GM12875 (cell line): Measurements from ENCODE around the gene NME7.

Source experiments
- H3K4me3 ChIP-seq: one replicate; pipeline ENCODE4 v1.5.1; 2011; ENCODE audit warnings: low read depth, low read length, control low read depth
- CTCF ChIP-seq: IDR thresholded peaks from 2 replicates; pipeline ENCODE4 v1.5.1; 2011; ENCODE audit warnings: low read depth, mild to moderate bottlenecking, control low read depth, inconsistent platforms, low read length, moderate library complexity, borderline replicate concordance; ENCODE audit not compliant: insufficient read depth

The NME7 gene

GRCh38 chr1:169271098-169271497 lies 96.5 kb downstream of the NME7 start:
- no peak overlapping the region for H3K4me3 ChIP-seq
- no peak for TF ChIP-seq CTCF

GRCh38 chr1:169266133-169266532 lies 101.5 kb downstream of the NME7 start:
- no peak for TF ChIP-seq CTCF
- H3K4me3 ChIP-seq, result no peak overlapping the region

GRCh38 chr1:169263059-169263458 lies 104.5 kb downstream of the NME7 start:
- no peak for TF ChIP-seq CTCF
- H3K4me3 ChIP-seq, result no peak overlapping the region

GRCh38 chr1:169261884-169262283 lies 105.7 kb downstream of the NME7 start:
- H3K4me3 ChIP-seq, result no peak overlapping the region
- TF ChIP-seq CTCF, result no peak

GRCh38 chr1:169260478-169261151 lies 107.0 kb downstream of the NME7 start:
- TF ChIP-seq CTCF, result no peak
- no peak overlapping the region for H3K4me3 ChIP-seq

GRCh38 chr1:169259816-169260215 lies 107.8 kb downstream of the NME7 start:
- H3K4me3 ChIP-seq, result no peak overlapping the region
- TF ChIP-seq CTCF, result no peak

- H3K4me3 ChIP-seq, result no peak overlapping the region
- no peak for TF ChIP-seq CTCF
These were observed 116.8 kb downstream of the NME7 start for GRCh38 chr1:169250795-169251194.
